ENCODE data around the gene RPL22. TPM values are rescaled to one million over a fixed set of nuclear protein-coding genes. Genes with fewer than 3 reads are reported as not detected.

RPL22 gene
- total and polyA plus RNA-seq, 2 of the 4 experiments (the other 2 are of a cell fraction), result 26.2 to 131 TPM

DNA sequence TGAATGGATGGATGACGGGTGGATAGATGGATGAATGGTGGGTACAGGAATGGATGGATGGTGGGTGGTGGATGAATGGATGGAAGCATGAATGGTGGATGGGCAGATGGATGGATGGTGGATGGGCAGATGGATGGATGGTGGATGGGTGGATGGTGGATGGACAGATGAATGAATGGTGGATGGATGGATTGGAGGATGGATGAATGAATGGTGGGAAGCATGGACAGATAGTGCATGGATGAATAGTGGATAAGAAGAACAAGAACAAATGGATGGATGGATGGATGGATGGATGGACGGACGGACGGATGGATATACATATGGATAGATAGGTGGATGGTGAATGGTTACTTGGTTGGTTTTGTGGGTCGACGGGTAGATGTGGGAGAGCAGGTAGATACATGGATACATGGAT, 24.0 kb downstream of the RPL22 start:
- no peak overlapping the region for H2AK5ac ChIP-seq (ENCODE audit: low read depth, low read length)
- in situ Hi-C loops (cut with MboI; ENCODE audit: low sequenced_read_pairs) (no loop called here), intact Hi-C loops (cut with micrococcal nuclease) (no loop called here), dilution Hi-C loops (cut with HindIII; ENCODE audit: low sequenced_read_pairs, unreplicated experiment) (no loop called here)
- no peak overlapping the region for H3K9ac ChIP-seq (ENCODE audit: low read depth, low read length)
- H2AFZ ChIP-seq (replicated peaks; ENCODE audit: low read length, poor library complexity), result no peak overlapping the region
- H2BK120ac ChIP-seq (ENCODE audit: low read depth, low read length), result no peak overlapping the region
- no peak overlapping the region for H4K5ac ChIP-seq (ENCODE audit: low read depth, low read length)
- H2AK9ac ChIP-seq (replicated peaks; ENCODE audit: low read depth, low read length, poor library complexity), result no peak overlapping the region
- ChIA-PET CTCF (no interaction called here), POLR2A (ENCODE audit: unreplicated experiment) (no interaction called here)
- ATAC-seq (ENCODE audit: low read depth), result no peak
- no peak overlapping the region for H2BK15ac ChIP-seq (ENCODE audit: low read depth, low read length)
- no peak overlapping the region for H4K91ac ChIP-seq (ENCODE audit: insufficient read depth, low read depth, low read length)
- H3K56ac ChIP-seq (ENCODE audit: extremely low read depth, insufficient read depth, low read length), result no peak overlapping the region
- no peak overlapping the region for H3K14ac ChIP-seq (replicated peaks; ENCODE audit: low read depth, low read length)
- no peak overlapping the region for H3K4me2 ChIP-seq (ENCODE audit: low read depth, low read length)
- no peaks in the 10 kb centered on the region; the same call in 1 of the 2 replicates for H3K9me3 ChIP-seq (ENCODE audit: control insufficient read depth, insufficient read depth, low read length)
- 63% methylated on average over 6 of the region's 6 CpGs; no CpG with 5 or more reads in 1 of the 2 experiments for WGBS, 2 experiments (ENCODE audit: extremely low coverage in 2 of 2, insufficient read length in 1 of 2)
- H4K8ac ChIP-seq (ENCODE audit: low read depth in 2 of 2, low read length in 2 of 2), result no peak overlapping the region
- H4K20me1 ChIP-seq (ENCODE audit: insufficient read depth, low read length), result 0 out of 2 replicates have a peak, but pooled peaks cover 3% of the 10 kb centered on the region
- no peak overlapping the region for H3K18ac ChIP-seq (ENCODE audit: low read depth, low read length)
- H3K9me1 ChIP-seq (ENCODE audit: insufficient read depth, low read length), result no peaks in the 10 kb centered on the region
- no peak overlapping the region for H3K4me3 ChIP-seq (ENCODE audit: insufficient read depth, low read depth, low read length)
- DNase-seq, result no peak
- H2BK20ac ChIP-seq (ENCODE audit: low read depth, low read length), result no peak overlapping the region
- BruUV-seq (replicated peaks), result no TSS peak
- H3K4me1 ChIP-seq (ENCODE audit: control insufficient read depth, insufficient read depth, low read length), result 0 out of 2 replicates have a peak, but pooled peaks cover 2% of the 10 kb centered on the region
- no peak overlapping the region for H3K4ac ChIP-seq (ENCODE audit: low read depth, low read length)
- H2BK5ac ChIP-seq (ENCODE audit: low read depth, low read length, poor library complexity, severe bottlenecking), result peak overlapping the region; percentile 67
- H3K23ac ChIP-seq (ENCODE audit: low read depth, low read length), result no peak overlapping the region
- peaks cover 42% of the 10 kb centered on the region for H3K27me3 ChIP-seq (ENCODE audit: control insufficient read depth, insufficient read depth, low read length)
- H3K27ac ChIP-seq (ENCODE audit: insufficient read depth, low read length), result no peak overlapping the region
- TF ChIP-seq MAZ (IDR thresholded peaks at IDR 0.05; ENCODE audit: borderline replicate concordance, low read depth, low read length), result no peak
- no peaks in the 10 kb centered on the region for H3K79me1 ChIP-seq (ENCODE audit: low read depth in 1 of 2, low read length in 2 of 2)
- H3K36me3 ChIP-seq (ENCODE audit: control insufficient read depth, insufficient read depth, low read length), result no peaks in the 10 kb centered on the region

All from IMR-90 (cell line).